Activated B cell treated with CpG ODN at 0.5 μM for 24 hours (primary cell): ENCODE data around the gene CEP192. TPM values are rescaled to one million over a fixed set of nuclear protein-coding genes. Genes with fewer than 3 reads are reported as not detected.

Source experiments
- ATAC-seq: fragments of 200-7000 bp; cut with Tn5 transposase; one replicate; pipeline ENCODE4 v1.10.0; 2021; ENCODE audit warnings: low read depth, mild to moderate bottlenecking, moderate library complexity
- CTCF ChIA-PET: fragments of 350-600 bp; sonication (Branson Sonifier 250); formaldehyde crosslinking; loops from one replicate; lab custom pipeline; 2021; ENCODE audit warnings: antibody characterized with exemption; lab: Charles Lee
- POLR2A ChIA-PET: fragments of 350-600 bp; sonication (Branson Sonifier 250); formaldehyde crosslinking; loops from one replicate; lab custom pipeline; 2021; ENCODE audit warnings: antibody characterized with exemption; lab: Charles Lee
- DNase-seq: peaks from one replicate; pipeline ENCODE4 v3.0.0; 2022
- H3K27ac Mint-ChIP-seq: one replicate; pipeline ENCODE4 v1.8.0; 2020; ENCODE audit warnings: mixed read lengths
- H3K27me3 Mint-ChIP-seq: one replicate; pipeline ENCODE4 v1.8.0; 2021; ENCODE audit warnings: mixed read lengths
- H3K36me3 Mint-ChIP-seq: one replicate; pipeline ENCODE4 v1.8.0; 2021; ENCODE audit warnings: low read depth, mixed read lengths
- H3K4me1 Mint-ChIP-seq: one replicate; pipeline ENCODE4 v1.8.0; 2021; ENCODE audit warnings: mixed read lengths
- H3K4me3 Mint-ChIP-seq: one replicate; pipeline ENCODE4 v1.8.0; 2020; ENCODE audit warnings: mild to moderate bottlenecking, mixed read lengths
- H3K9me3 Mint-ChIP-seq: one replicate; pipeline ENCODE4 v1.8.0; 2020; ENCODE audit warnings: mixed read lengths
- intact Hi-C: fragments of 100-400 bp; cut with micrococcal nuclease; formaldehyde crosslinking; loops from one replicate; pipeline ENCODE4 v1.15.1; 2024
- total RNA-seq: library from RNA; stranded (reverse); gene quantifications from 2 replicates; pipeline ENCODE4 v1.2.3, GENCODE V29; 2022
- TF ChIP-seq, protein P1 (sequence below): fragments of 200-600 bp; IDR thresholded peaks from one replicate; pipeline ENCODE4 v1.8.0; 2022; ENCODE audit warnings: antibody characterized with exemption, mild to moderate bottlenecking

CEP192 gene
- total RNA-seq, 1 donor from 2014 or later: 34.2 TPM

DNA sequence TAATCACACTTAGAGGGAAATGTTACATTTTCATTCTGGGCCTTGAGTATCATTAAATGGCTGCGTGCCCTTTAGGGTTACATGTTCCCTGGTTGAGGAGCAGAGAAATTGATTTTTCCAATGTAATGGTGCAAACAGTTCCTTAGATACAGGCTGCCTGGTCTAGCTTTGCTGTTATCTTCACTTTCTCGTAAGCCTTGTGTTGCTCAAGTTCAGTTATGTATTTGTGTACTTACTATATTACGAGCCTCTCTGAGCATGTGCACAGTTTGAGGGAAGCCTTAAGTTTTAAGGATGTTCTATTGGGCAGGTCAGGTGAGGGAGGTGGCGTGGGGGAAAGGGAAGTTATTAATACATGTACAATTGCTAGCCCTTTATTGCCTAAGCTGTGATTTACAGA lies 23.7 kb downstream of the CEP192 start:
- TF ChIP-seq, protein P1, sequence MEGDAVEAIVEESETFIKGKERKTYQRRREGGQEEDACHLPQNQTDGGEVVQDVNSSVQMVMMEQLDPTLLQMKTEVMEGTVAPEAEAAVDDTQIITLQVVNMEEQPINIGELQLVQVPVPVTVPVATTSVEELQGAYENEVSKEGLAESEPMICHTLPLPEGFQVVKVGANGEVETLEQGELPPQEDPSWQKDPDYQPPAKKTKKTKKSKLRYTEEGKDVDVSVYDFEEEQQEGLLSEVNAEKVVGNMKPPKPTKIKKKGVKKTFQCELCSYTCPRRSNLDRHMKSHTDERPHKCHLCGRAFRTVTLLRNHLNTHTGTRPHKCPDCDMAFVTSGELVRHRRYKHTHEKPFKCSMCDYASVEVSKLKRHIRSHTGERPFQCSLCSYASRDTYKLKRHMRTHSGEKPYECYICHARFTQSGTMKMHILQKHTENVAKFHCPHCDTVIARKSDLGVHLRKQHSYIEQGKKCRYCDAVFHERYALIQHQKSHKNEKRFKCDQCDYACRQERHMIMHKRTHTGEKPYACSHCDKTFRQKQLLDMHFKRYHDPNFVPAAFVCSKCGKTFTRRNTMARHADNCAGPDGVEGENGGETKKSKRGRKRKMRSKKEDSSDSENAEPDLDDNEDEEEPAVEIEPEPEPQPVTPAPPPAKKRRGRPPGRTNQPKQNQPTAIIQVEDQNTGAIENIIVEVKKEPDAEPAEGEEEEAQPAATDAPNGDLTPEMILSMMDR: no peak
- peaks cover 83% of the 10 kb centered on the region for H3K36me3 Mint-ChIP-seq
- no peaks in the 10 kb centered on the region for H3K4me1 Mint-ChIP-seq
- no peak overlapping the region for H3K4me3 Mint-ChIP-seq
- H3K27ac Mint-ChIP-seq: no peak overlapping the region
- DNase-seq: no peak
- H3K27me3 Mint-ChIP-seq: no peaks in the 10 kb centered on the region
- intact Hi-C loops: no loop called here
- no peak for ATAC-seq
- CTCF ChIA-PET: no interaction called here
- no peaks in the 10 kb centered on the region for H3K9me3 Mint-ChIP-seq
- POLR2A ChIA-PET: no interaction called here

DNA sequence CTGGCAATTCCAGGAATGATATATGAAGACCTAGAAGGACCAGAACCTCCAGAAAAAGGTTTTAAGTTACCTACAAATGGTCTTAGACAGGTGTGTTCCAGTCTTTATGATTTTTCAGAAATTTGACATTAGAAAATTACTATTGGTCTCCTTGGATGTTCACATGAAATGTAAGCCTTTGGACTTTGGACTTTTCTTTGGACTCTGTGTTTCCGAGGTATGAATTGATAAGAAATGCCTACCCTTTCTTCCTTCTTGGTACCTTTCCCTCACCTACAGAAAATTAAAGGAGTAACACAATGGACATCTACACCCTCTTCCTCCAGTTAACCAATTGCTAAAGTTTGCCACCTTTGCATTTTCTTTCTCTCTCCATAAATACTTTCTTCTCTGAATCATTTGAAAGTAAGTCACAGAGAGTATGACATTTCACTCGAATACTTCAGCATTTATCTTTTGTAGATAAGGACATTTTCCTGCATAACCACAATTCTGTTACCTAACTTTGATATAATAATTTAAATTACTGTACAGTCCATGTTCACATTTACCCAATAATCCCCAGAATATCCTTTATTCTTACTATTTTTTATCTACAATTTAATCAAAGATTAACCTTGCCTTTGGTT lies 26.2 kb downstream of the CEP192 start:
- DNase-seq (no peak), ATAC-seq (no peak)
- POLR2A ChIA-PET: no interaction called here
- no peak overlapping the region for H3K4me3 Mint-ChIP-seq
- intact Hi-C loops: no loop called here
- no peaks in the 10 kb centered on the region for H3K27me3 Mint-ChIP-seq
- no peaks in the 10 kb centered on the region for H3K9me3 Mint-ChIP-seq
- TF ChIP-seq, protein P1: no peak
- CTCF ChIA-PET: no interaction called here
- H3K4me1 Mint-ChIP-seq: peaks cover 7% of the 10 kb centered on the region
- no peak overlapping the region for H3K27ac Mint-ChIP-seq
- peaks cover 81% of the 10 kb centered on the region for H3K36me3 Mint-ChIP-seq

DNA sequence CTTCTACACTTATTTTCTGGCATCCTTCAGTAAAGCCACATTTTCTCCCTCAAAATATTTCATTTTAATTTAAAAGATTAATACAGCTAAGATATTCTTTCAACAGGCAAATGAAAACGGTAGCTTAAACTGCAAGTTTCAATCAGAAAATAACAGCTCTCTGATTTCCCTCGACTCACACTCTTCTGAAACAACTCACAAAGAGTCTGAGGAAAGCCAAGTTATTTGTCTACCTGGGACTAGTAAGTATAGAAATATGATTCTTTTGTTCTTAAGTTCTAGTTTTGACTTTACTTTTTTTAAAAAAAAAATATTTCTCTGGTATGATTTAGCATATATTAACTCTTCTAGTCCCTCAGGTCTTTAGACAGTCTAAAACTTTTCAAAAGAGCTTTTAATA lies 27.2 kb downstream of the CEP192 start:
- TF ChIP-seq, protein P1: no peak
- Mint-ChIP-seq H3K27me3 (no peaks in the 10 kb centered on the region), H3K36me3 (peaks cover 80% of the 10 kb centered on the region), H3K4me1 (peaks cover 7% of the 10 kb centered on the region), H3K4me3 (no peak overlapping the region), H3K27ac (no peak overlapping the region), H3K9me3 (no peaks in the 10 kb centered on the region)
- ATAC-seq (no peak), DNase-seq (no peak)
- CTCF ChIA-PET: no interaction called here
- intact Hi-C loops: no loop called here
- POLR2A ChIA-PET: interaction anchor here (1.0 kb wide), 1 partner anchor 27 kb away, joined by 3 read pairs; the partner anchor contains the start of gene CEP192

DNA sequence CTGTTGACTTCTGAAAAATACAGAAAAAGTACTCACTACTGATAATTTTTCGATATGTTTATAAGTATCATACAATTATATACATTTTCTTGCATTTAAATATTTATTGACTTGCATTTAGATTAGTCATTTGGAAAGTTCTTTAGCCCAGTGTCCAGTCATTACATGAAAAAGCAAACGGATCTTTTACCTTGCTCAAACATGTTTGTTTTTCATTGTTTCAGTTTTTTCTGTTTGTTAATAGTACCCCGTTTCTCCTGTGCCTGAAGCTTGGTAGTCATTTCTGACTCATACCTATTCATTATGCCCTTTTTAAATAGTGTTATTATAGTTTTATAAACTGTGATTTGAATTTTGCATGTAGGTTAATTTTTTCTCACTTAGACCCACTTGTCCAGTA lies 28.1 kb downstream of the CEP192 start:
- peaks cover 82% of the 10 kb centered on the region for H3K36me3 Mint-ChIP-seq
- H3K27ac Mint-ChIP-seq: no peak overlapping the region
- ChIA-PET POLR2A (no interaction called here), CTCF (no interaction called here)
- TF ChIP-seq, protein P1: no peak
- no peaks in the 10 kb centered on the region for H3K27me3 Mint-ChIP-seq
- H3K9me3 Mint-ChIP-seq: no peaks in the 10 kb centered on the region
- H3K4me1 Mint-ChIP-seq: peaks cover 7% of the 10 kb centered on the region
- H3K4me3 Mint-ChIP-seq: no peak overlapping the region
- no peak for DNase-seq
- no peak for ATAC-seq
- intact Hi-C loops: no loop called here

DNA sequence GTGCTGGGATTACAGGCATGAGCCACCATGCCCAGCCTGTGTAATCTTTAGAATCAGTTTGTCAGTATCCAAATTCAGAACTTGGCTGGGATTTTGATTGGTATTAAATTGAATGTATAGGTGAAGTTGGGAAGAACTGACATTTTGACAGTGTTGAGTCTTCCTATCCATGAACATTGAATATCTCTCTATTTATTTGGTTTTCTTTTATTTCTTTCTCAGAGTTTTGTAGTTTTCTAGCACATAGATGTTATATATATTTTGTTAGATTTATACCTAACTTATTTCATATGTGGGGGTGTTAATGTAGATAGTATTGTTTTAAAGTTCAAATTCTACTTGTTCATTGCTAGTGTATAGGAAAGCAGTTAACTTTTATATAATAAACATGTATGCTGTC lies 31.5 kb downstream of the CEP192 start:
- no peak for DNase-seq
- POLR2A ChIA-PET: no interaction called here
- no peak for ATAC-seq
- CTCF ChIA-PET: interaction anchor here (0.6 kb wide), 1 partner anchor 273 kb away, joined by 3 read pairs; no protein-coding TSS in a partner anchor
- H3K36me3 Mint-ChIP-seq: peaks cover 72% of the 10 kb centered on the region
- H3K27ac Mint-ChIP-seq: no peak overlapping the region
- intact Hi-C loops: no loop called here
- H3K4me3 Mint-ChIP-seq: no peak overlapping the region
- H3K4me1 Mint-ChIP-seq: peaks cover 7% of the 10 kb centered on the region
- H3K9me3 Mint-ChIP-seq: no peaks in the 10 kb centered on the region
- no peaks in the 10 kb centered on the region for H3K27me3 Mint-ChIP-seq
- TF ChIP-seq, protein P1: no peak
